Muscle layer of duodenum (tissue), 2 donors: ENCODE results near the gene CEP250.
"Not testable (repeated sequence)": the region's sequence is repeated elsewhere in the genome, so short reads cannot be mapped to it uniquely, and the experiment has no call there.

Experiments
- H3K27ac ChIP-seq: one replicate; pipeline ENCODE4 v1.7.0; 2013; ENCODE audit warnings: mild to moderate bottlenecking, low read length
- H3K27me3 ChIP-seq: one replicate; pipeline ENCODE4 v1.7.0; 2013; ENCODE audit warnings: low read depth, mild to moderate bottlenecking, control low read depth, low read length
- H3K36me3 ChIP-seq, 2 donors: one replicate each; pipeline ENCODE4 v1.7.0; 2013; ENCODE audit warnings: low read length in 2 of 2, control low read depth in 1 of 2, mild to moderate bottlenecking in 1 of 2; ENCODE audit not compliant: insufficient read depth in 2 of 2, control insufficient read depth in 1 of 2
- H3K4me1 ChIP-seq, 2 donors: one replicate each; pipeline ENCODE4 v1.7.0; 2013; ENCODE audit warnings: low read length in 2 of 2, mild to moderate bottlenecking in 2 of 2, control low read depth in 1 of 2, moderate library complexity in 1 of 2; ENCODE audit not compliant: insufficient read depth in 2 of 2, control insufficient read depth in 1 of 2
- H3K4me3 ChIP-seq, 2 donors: one replicate each; pipeline ENCODE4 v1.7.0; 2013; ENCODE audit warnings: low read length in 2 of 2, low read depth in 1 of 2, mild to moderate bottlenecking in 1 of 2
- H3K9me3 ChIP-seq, 2 donors: one replicate each; pipeline ENCODE4 v1.7.0; 2013; ENCODE audit warnings: low read length in 2 of 2, control low read depth in 1 of 2, mild to moderate bottlenecking in 1 of 2; ENCODE audit not compliant: control insufficient read depth in 1 of 2
- donor health status: healthy.

CEP250 gene

GRCh38 chr20:35510951-35511735 lies 55.7 kb downstream of the CEP250 start:
- Histone ChIP-seq H3K9me3 (no peaks in the 10 kb centered on the region), H3K27ac (no peak overlapping the region), H3K27me3 (no peaks in the 10 kb centered on the region), H3K36me3 (peaks cover 39 to 66% of the 10 kb centered on the region in 2 donors), H3K4me3 (no peak overlapping the region), H3K4me1 (no peaks in the 10 kb centered on the region)

- no peaks in the 10 kb centered on the region for H3K9me3 ChIP-seq
- no peaks in the 10 kb centered on the region for H3K27me3 ChIP-seq
- no peak overlapping the region for H3K4me3 ChIP-seq
- no peak overlapping the region for H3K27ac ChIP-seq
- peaks cover 39 to 63% of the 10 kb centered on the region in 2 donors for H3K36me3 ChIP-seq
- H3K4me1 ChIP-seq, result no peaks in the 10 kb centered on the region
These were observed 56.5 kb downstream of the CEP250 start for GRCh38 chr20:35511814-35512420.

GRCh38 chr20:35514371-35514932 lies 59.1 kb downstream of the CEP250 start:
- Histone ChIP-seq H3K4me1 (no peaks in the 10 kb centered on the region), H3K27me3 (no peaks in the 10 kb centered on the region), H3K36me3 (peaks cover 33 to 42% of the 10 kb centered on the region in 2 donors), H3K27ac (no peak overlapping the region), H3K9me3 (no peaks in the 10 kb centered on the region), H3K4me3 (no peak overlapping the region)

GRCh38 chr20:35515341-35515740 lies 59.9 kb downstream of the CEP250 start:
- H3K4me1 ChIP-seq, result no peaks in the 10 kb centered on the region
- H3K9me3 ChIP-seq, result no peaks in the 10 kb centered on the region
- H3K27ac ChIP-seq, result no peak overlapping the region
- H3K36me3 ChIP-seq, result peaks cover 27 to 33% of the 10 kb centered on the region in 2 donors
- no peaks in the 10 kb centered on the region for H3K27me3 ChIP-seq
- no peak overlapping the region for H3K4me3 ChIP-seq

GRCh38 chr20:35515949-35516645 lies 60.7 kb downstream of the CEP250 start:
- Histone ChIP-seq H3K27ac (no peak overlapping the region), H3K4me3 (no peak overlapping the region), H3K9me3 (no peaks in the 10 kb centered on the region), H3K4me1 (no peaks in the 10 kb centered on the region), H3K36me3 (peaks cover 24 to 29% of the 10 kb centered on the region in 2 donors), H3K27me3 (no peaks in the 10 kb centered on the region)

- no peaks in the 10 kb centered on the region for H3K4me1 ChIP-seq
- no peak overlapping the region for H3K4me3 ChIP-seq
- no peak overlapping the region for H3K27ac ChIP-seq
- no peaks in the 10 kb centered on the region for H3K9me3 ChIP-seq
- H3K27me3 ChIP-seq, result no peaks in the 10 kb centered on the region
- H3K36me3 ChIP-seq, result peaks cover 14 to 19% of the 10 kb centered on the region in 2 donors
These were observed 61.7 kb downstream of the CEP250 start for GRCh38 chr20:35517125-35517524.

- H3K27ac ChIP-seq, H3K4me1 ChIP-seq, H3K9me3 ChIP-seq, H3K4me3 ChIP-seq, H3K27me3 ChIP-seq: not testable (repeated sequence)
- peaks cover 11 to 16% of the 10 kb centered on the region in 2 donors for H3K36me3 ChIP-seq
These were observed 62.4 kb downstream of the CEP250 start for GRCh38 chr20:35517767-35518166.

- H3K4me1 ChIP-seq, result no peaks in the 10 kb centered on the region
- H3K27ac ChIP-seq, result no peak overlapping the region
- H3K36me3 ChIP-seq, result peaks cover 8 to 12% of the 10 kb centered on the region in 2 donors
- H3K27me3 ChIP-seq, result no peaks in the 10 kb centered on the region
- H3K4me3 ChIP-seq, result no peak overlapping the region
- no peaks in the 10 kb centered on the region for H3K9me3 ChIP-seq
These were observed 63.6 kb downstream of the CEP250 start for GRCh38 chr20:35518955-35519354.

- Histone ChIP-seq H3K9me3 (no peaks in the 10 kb centered on the region), H3K27me3 (no peaks in the 10 kb centered on the region), H3K4me1 (no peaks in the 10 kb centered on the region), H3K27ac (no peak overlapping the region), H3K4me3 (no peak overlapping the region), H3K36me3 (no peaks in the 10 kb centered on the region)
These were observed 68.0 kb downstream of the CEP250 start for GRCh38 chr20:35523298-35523888.

- Histone ChIP-seq H3K36me3 (no peaks in the 10 kb centered on the region), H3K4me3 (no peak overlapping the region), H3K27ac (no peak overlapping the region), H3K4me1 (no peaks in the 10 kb centered on the region), H3K9me3 (no peaks in the 10 kb centered on the region), H3K27me3 (no peaks in the 10 kb centered on the region)
These were observed 70.2 kb downstream of the CEP250 start for GRCh38 chr20:35525639-35526038.
